ENCODE measurements around the gene CUL4A.
"Not testable (repeated sequence)": the region's sequence is repeated elsewhere in the genome, so short reads cannot be mapped to it uniquely, and the experiment has no call there.

Gene CUL4A

GRCh38 chr13:113209336-113209758 lies at the start of gene CUL4A:
TSS of gene CUL4A (plus strand) at chr13:113209613. CDS start at chr13:113209628, 15 bp downstream.
- DNase-seq, result peak; percentile 90

- DNase-seq, result no peak
Measured at GRCh38 chr13:113159701-113160100, 49.7 kb upstream of the CUL4A start.

- DNase-seq, result no peak
Measured at GRCh38 chr13:113160983-113161382, 48.4 kb upstream of the CUL4A start.

GRCh38 chr13:113161433-113161832 lies 48.0 kb upstream of the CUL4A start:
- no peak for DNase-seq

- not testable (repeated sequence) for DNase-seq
Measured at GRCh38 chr13:113161975-113162374, 47.4 kb upstream of the CUL4A start.

GRCh38 chr13:113162783-113163685 lies 46.4 kb upstream of the CUL4A start:
- no peak for DNase-seq

- no peak for DNase-seq
Measured at GRCh38 chr13:113164492-113164891, 44.9 kb upstream of the CUL4A start.

- DNase-seq, result no peak
Measured at GRCh38 chr13:113166266-113166665, 43.1 kb upstream of the CUL4A start.

- no peak for DNase-seq
Measured at GRCh38 chr13:113166681-113167080, 42.7 kb upstream of the CUL4A start.

GRCh38 chr13:113167155-113167554 lies 42.3 kb upstream of the CUL4A start:
- DNase-seq, result no peak

- DNase-seq, result no peak
Measured at GRCh38 chr13:113167575-113167974, 41.8 kb upstream of the CUL4A start.

GRCh38 chr13:113168211-113168610 lies 41.2 kb upstream of the CUL4A start:
- no peak for DNase-seq

GRCh38 chr13:113169277-113170272 lies 39.8 kb upstream of the CUL4A start:
- no peak for DNase-seq

- DNase-seq, result no peak
Measured at GRCh38 chr13:113170511-113170910, 38.9 kb upstream of the CUL4A start.

GRCh38 chr13:113171250-113172125 lies 37.9 kb upstream of the CUL4A start:
- no peak for DNase-seq

- DNase-seq, result no peak
Measured at GRCh38 chr13:113172419-113172926, 36.9 kb upstream of the CUL4A start.

- DNase-seq, result peak; percentile 86
Measured at GRCh38 chr13:113176280-113176679, 33.1 kb upstream of the CUL4A start.

- DNase-seq, result no peak
Measured at GRCh38 chr13:113176822-113177221, 32.6 kb upstream of the CUL4A start.

GRCh38 chr13:113178070-113178895 lies 31.1 kb upstream of the CUL4A start:
- no peak for DNase-seq

- DNase-seq, result no peak
Measured at GRCh38 chr13:113178896-113179167, 30.6 kb upstream of the CUL4A start.

Measured in activated effector memory CD4-positive, alpha-beta T cell treated with anti-CD3 and anti-CD28 coated beads, Interleukin-2, amount 50 U/mL, for 16 hours (primary cell).